GM18868 (cell line): ENCODE measurements around the gene IFT22.
"Not testable (repeated sequence)": the region's sequence is repeated elsewhere in the genome, so short reads cannot be mapped to it uniquely, and the experiment has no call there.

ENCODE experiments used
- ATAC-seq: cut with Tn5 transposase; IDR thresholded peaks from one replicate; pipeline ENCODE4 v1.9.1; 2021; ENCODE audit warnings: mild to moderate bottlenecking, moderate library complexity; ENCODE audit not compliant: unreplicated experiment

IFT22 gene

GRCh38 chr7:101315336-101315735 is 6.3 kb downstream of the IFT22 start:
- ATAC-seq = no peak

- no peak for ATAC-seq
Observed at GRCh38 chr7:101308245-101309085, 13.1 kb downstream of the IFT22 start.

GRCh38 chr7:101306307-101306706 is 15.3 kb downstream of the IFT22 start:
- ATAC-seq = no peak

GRCh38 chr7:101303102-101303701 is 18.4 kb downstream of the IFT22 start:
- ATAC-seq = no peak

- no peak for ATAC-seq
Observed at GRCh38 chr7:101302641-101303101, 18.9 kb downstream of the IFT22 start.

- no peak for ATAC-seq
Observed at GRCh38 chr7:101300465-101301376, 20.9 kb downstream of the IFT22 start.

GRCh38 chr7:101299511-101300464 is 21.8 kb downstream of the IFT22 start:
- no peak for ATAC-seq

- no peak for ATAC-seq
Observed at GRCh38 chr7:101294832-101295121, 26.8 kb downstream of the IFT22 start.

GRCh38 chr7:101294039-101294831 is 27.4 kb downstream of the IFT22 start:
- no peak for ATAC-seq

- ATAC-seq = not testable (repeated sequence)
Observed at GRCh38 chr7:101293069-101294021, 28.3 kb downstream of the IFT22 start.

GRCh38 chr7:101292566-101292965 is 29.0 kb downstream of the IFT22 start:
- ATAC-seq = not testable (repeated sequence)

GRCh38 chr7:101290186-101291037 is 31.2 kb downstream of the IFT22 start:
- ATAC-seq = not testable (repeated sequence)

- not testable (repeated sequence) for ATAC-seq
Observed at GRCh38 chr7:101289687-101290086, 31.9 kb downstream of the IFT22 start.

GRCh38 chr7:101288439-101288838 is 33.2 kb downstream of the IFT22 start:
- no peak for ATAC-seq

GRCh38 chr7:101287032-101287431 is 34.6 kb downstream of the IFT22 start:
- no peak for ATAC-seq

GRCh38 chr7:101285880-101286279 is 35.7 kb downstream of the IFT22 start:
- ATAC-seq = not testable (repeated sequence)

- ATAC-seq = no peak
Observed at GRCh38 chr7:101285171-101285570, 36.4 kb downstream of the IFT22 start.
